SIG-M5 (cell line): Measurements from ENCODE around the gene RACGAP1.

Experiments used
- DNase-seq: peaks from one replicate; lab custom pipeline; 2025; lab: John Stamatoyannopoulos, UW

The RACGAP1 gene

GRCh38 chr12:49941556-49942511 lies 83.5 kb downstream of the RACGAP1 start:
- no peak for DNase-seq

- no peak for DNase-seq
Observed at GRCh38 chr12:49939707-49940106, 85.6 kb downstream of the RACGAP1 start.

GRCh38 chr12:49939307-49939706 lies 86.0 kb downstream of the RACGAP1 start:
- DNase-seq: no peak
